Osteoblast (primary cell): ENCODE measurements around the gene BAIAP3. TPM values are rescaled to one million over a fixed set of nuclear protein-coding genes. Genes with fewer than 3 reads are reported as not detected.

Experiments
- DNase-seq: peaks from one replicate; pipeline ENCODE4 v3.0.0; 2011; ENCODE audit warnings: low spot score, mixed read lengths; ENCODE audit not compliant: insufficient read length; ENCODE audit errors: missing footprints
- H2AFZ ChIP-seq: 2 replicates; pipeline ENCODE4 v1.6.0; 2011; ENCODE audit warnings: mild to moderate bottlenecking, low read length
- H3K27ac ChIP-seq: 2 replicates; pipeline ENCODE4 v1.5.1; 2011; ENCODE audit warnings: mild to moderate bottlenecking, low read depth, low read length, moderate library complexity
- H3K27me3 ChIP-seq: 2 replicates; pipeline ENCODE4 v1.6.0; 2012; ENCODE audit warnings: mild to moderate bottlenecking, control low read depth, inconsistent platforms, low read length, moderate library complexity; ENCODE audit not compliant: insufficient read depth
- H3K36me3 ChIP-seq: 2 replicates; pipeline ENCODE4 v1.5.1; 2011; ENCODE audit warnings: mild to moderate bottlenecking, low read length, control low read depth, moderate library complexity; ENCODE audit not compliant: insufficient read depth
- H3K4me1 ChIP-seq: 2 replicates; pipeline ENCODE4 v1.5.1; 2011; ENCODE audit warnings: mild to moderate bottlenecking, low read length, control low read depth, moderate library complexity; ENCODE audit not compliant: insufficient read depth
- H3K4me2 ChIP-seq: 2 replicates; pipeline ENCODE4 v1.6.0; 2011; ENCODE audit warnings: mild to moderate bottlenecking, low read length; ENCODE audit not compliant: insufficient read depth
- H3K4me3 ChIP-seq: fragments of 200-600 bp; sonication (generic); 3 replicates; pipeline ENCODE4 v1.5.1; 2012; ENCODE audit warnings: mild to moderate bottlenecking, low read length, inconsistent platforms; ENCODE audit not compliant: insufficient read depth
- H3K79me2 ChIP-seq: 2 replicates; pipeline ENCODE4 v1.6.0; 2012; ENCODE audit warnings: mild to moderate bottlenecking, low read length, control low read depth, inconsistent platforms; ENCODE audit not compliant: insufficient read depth
- H3K9me3 ChIP-seq: 2 replicates; pipeline ENCODE4 v1.5.1; 2011; ENCODE audit warnings: low read depth, low read length, control low read depth
- H4K20me1 ChIP-seq: 2 replicates; pipeline ENCODE4 v1.6.0; 2012; ENCODE audit warnings: mild to moderate bottlenecking, low read length, control low read depth; ENCODE audit not compliant: insufficient read depth
- CTCF ChIP-seq: IDR thresholded peaks from 2 replicates; pipeline ENCODE4 v1.5.1; 2011; ENCODE audit warnings: mild to moderate bottlenecking, low read depth, low read length, moderate library complexity; ENCODE audit errors: extremely low read depth
- total RNA-seq: library from RNA; depleted of rRNA; stranded (reverse); fragments of >200 nt; gene quantifications from 2 replicates; pipeline ENCODE4 v1.2.3, GENCODE V29; 2012

Gene BAIAP3
- total RNA-seq, 1 donor: under 0.01 TPM

GRCh38 chr16:1397779-1398178 lies 64.3 kb downstream of the BAIAP3 start:
- Histone ChIP-seq H3K9me3 (no peaks in the 10 kb centered on the region), H3K4me2 (no peak overlapping the region), H3K79me2 (no peaks in the 10 kb centered on the region), H3K27ac (no peak overlapping the region), H3K4me1 (no peaks in the 10 kb centered on the region), H3K27me3 (no peaks in the 10 kb centered on the region), H3K4me3 (no peak overlapping the region), H2AFZ (no peak overlapping the region), H4K20me1 (no peaks in the 10 kb centered on the region), H3K36me3 (no peaks in the 10 kb centered on the region)
- TF ChIP-seq CTCF: no peak
- no peak for DNase-seq

GRCh38 chr16:1398351-1398750 lies 64.9 kb downstream of the BAIAP3 start:
- no peaks in the 10 kb centered on the region for H3K4me1 ChIP-seq
- H3K27me3 ChIP-seq: no peaks in the 10 kb centered on the region
- DNase-seq: no peak
- H3K36me3 ChIP-seq: no peaks in the 10 kb centered on the region
- H3K9me3 ChIP-seq: no peaks in the 10 kb centered on the region
- no peak overlapping the region for H3K4me3 ChIP-seq
- no peak for TF ChIP-seq CTCF
- no peaks in the 10 kb centered on the region for H3K79me2 ChIP-seq
- no peak overlapping the region for H3K27ac ChIP-seq
- no peak overlapping the region for H3K4me2 ChIP-seq
- H4K20me1 ChIP-seq: no peaks in the 10 kb centered on the region
- H2AFZ ChIP-seq: no peak overlapping the region

Other genes starting within 250 kb of the BAIAP3 start
- not detected in 2 replicates for gene C1QTNF8, start 237.4 kb upstream of the BAIAP3 start, total RNA-seq
- gene CACNA1H, start 180.5 kb upstream of the BAIAP3 start, total RNA-seq: under 0.01 TPM in 2 replicates
- not detected in 2 replicates for gene TPSG1, start 108.4 kb upstream of the BAIAP3 start, total RNA-seq
- gene TPSB2, start 103.5 kb upstream of the BAIAP3 start, total RNA-seq: not detected in 2 replicates
- gene TPSAB1, start 92.9 kb upstream of the BAIAP3 start, total RNA-seq: not detected in 2 replicates
- gene TPSD1, start 77.6 kb upstream of the BAIAP3 start, total RNA-seq: not detected in 2 replicates
- gene UBE2I, start 24.0 kb upstream of the BAIAP3 start, total RNA-seq: 37.1 and 49.2 TPM in 2 replicates
- gene TSR3, start 18.2 kb downstream of the BAIAP3 start, total RNA-seq: 53.6 and 57.8 TPM in 2 replicates
- 67.8 and 69.1 TPM in 2 replicates for gene GNPTG, start 18.3 kb downstream of the BAIAP3 start, total RNA-seq
- gene UNKL, start 81.1 kb downstream of the BAIAP3 start, total RNA-seq: 10.1 and 12.7 TPM in 2 replicates
- 7.6 and 8.3 TPM in 2 replicates for gene UQCC4, start 87.1 kb downstream of the BAIAP3 start, total RNA-seq
- not detected in 2 replicates for gene PERCC1, start 97.4 kb downstream of the BAIAP3 start, total RNA-seq
- 0.36 and 0.59 TPM in 2 replicates for gene CCDC154, start 110.9 kb downstream of the BAIAP3 start, total RNA-seq
- gene CLCN7, start 141.4 kb downstream of the BAIAP3 start, total RNA-seq: 161 and 187 TPM in 2 replicates
- not detected in 2 replicates for gene PTX4, start 155.3 kb downstream of the BAIAP3 start, total RNA-seq
- gene TELO2, start 159.7 kb downstream of the BAIAP3 start, total RNA-seq: 12.4 and 18.1 TPM in 2 replicates
- 7.7 and 8.3 TPM in 2 replicates for gene TMEM204, start 200.0 kb downstream of the BAIAP3 start, total RNA-seq